Activated T-helper 2 cell treated with anti-CD3 and anti-CD28 coated beads, Interferon-gamma antibody, Interleukin-2, Interleukin-4, amounts not matched to agents 10 μg/mL and 5 μg/mL and 100 μg/mL, durations not matched to agents 14 hours and 24 hours and 36 hours (primary cell): Measurements from ENCODE around the gene LMF2. TPM values are rescaled to one million over a fixed set of nuclear protein-coding genes. Genes with fewer than 3 reads are reported as not detected.
A peak's percentile ranks its signal among the peaks of the same experiment; 100 is the strongest.

Experiments used
- DNase-seq: peaks from one replicate; pipeline ENCODE4 v3.0.0; 2021; ENCODE audit warnings: low spot score
- H3K27ac Mint-ChIP-seq: one replicate; pipeline ENCODE4 v1.8.0; 2021; ENCODE audit warnings: mixed read lengths
- H3K27me3 Mint-ChIP-seq: one replicate; pipeline ENCODE4 v1.8.0; 2021; ENCODE audit warnings: low read depth, mixed read lengths
- H3K36me3 Mint-ChIP-seq: one replicate; pipeline ENCODE4 v1.8.0; 2021; ENCODE audit warnings: low read depth, mixed read lengths
- H3K4me1 Mint-ChIP-seq: one replicate; pipeline ENCODE4 v1.8.0; 2021; ENCODE audit warnings: low read depth, mixed read lengths
- H3K4me3 Mint-ChIP-seq: one replicate; pipeline ENCODE4 v1.8.0; 2021; ENCODE audit warnings: low read depth, mild to moderate bottlenecking, moderate library complexity, mixed read lengths
- H3K9me3 Mint-ChIP-seq: one replicate; pipeline ENCODE4 v1.8.0; 2021; ENCODE audit warnings: mixed read lengths
- intact Hi-C: fragments of 100-400 bp; cut with micrococcal nuclease; formaldehyde crosslinking; loops from one replicate; pipeline ENCODE4 v1.15.1; 2023
- total RNA-seq: library from RNA; stranded (reverse); gene quantifications from 2 replicates; pipeline ENCODE4 v1.2.3, GENCODE V29; 2022

Gene LMF2
- total RNA-seq, 1 donor from 2014 or later = 77.2 TPM

DNA sequence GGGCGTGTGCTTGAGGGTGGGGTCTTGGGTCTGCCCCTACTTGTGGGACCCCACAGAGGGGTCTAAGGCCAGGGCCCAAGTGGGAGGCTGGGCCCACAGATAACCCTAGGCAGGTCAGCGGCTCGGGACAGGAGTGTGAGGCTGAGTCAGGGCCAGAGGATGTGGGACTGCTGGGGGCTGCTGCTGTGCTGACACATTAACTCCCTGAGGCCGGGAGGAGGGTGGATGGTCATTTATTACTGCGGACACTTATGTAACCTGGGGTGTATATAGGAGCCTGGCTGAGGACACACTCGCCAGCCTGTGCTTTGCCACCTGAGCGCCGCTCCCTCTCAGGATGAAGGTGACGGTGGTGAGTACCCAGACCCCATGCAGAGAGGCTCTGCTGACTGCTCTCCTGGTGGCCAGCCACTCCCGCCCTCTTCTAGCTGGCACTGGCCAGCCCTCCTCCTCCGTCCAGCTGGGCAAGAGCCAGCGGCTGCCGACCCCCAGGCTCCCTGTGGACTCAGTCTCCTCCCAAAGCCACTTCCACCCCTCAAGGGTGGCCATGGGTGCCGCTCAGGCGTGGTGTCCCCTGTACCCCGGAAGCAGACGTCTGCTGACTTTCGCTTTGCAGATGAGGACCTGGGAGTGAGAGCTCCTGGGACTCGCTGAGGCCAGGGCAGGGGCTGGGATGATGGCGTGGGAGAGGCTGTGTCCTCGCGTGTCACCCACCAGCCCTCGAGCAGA, 20.8 kb downstream of the LMF2 start, which contains the start of gene MIOX:
TSS of gene MIOX (plus strand) at position 299 of the 729 bp plus-strand sequence. CDS start at position 338, 39 bp downstream.
- Mint-ChIP-seq H3K9me3 (no peaks in the 10 kb centered on the region), H3K27me3 (peaks cover 1% of the 10 kb centered on the region), H3K36me3 (no peaks in the 10 kb centered on the region), H3K27ac (no peak within 1 kb of the TSS), H3K4me1 (peaks cover 8% of the 10 kb centered on the region), H3K4me3 (no peak within 1 kb of the TSS)
- DNase-seq = no peak
- intact Hi-C loops = no loop called here

DNA sequence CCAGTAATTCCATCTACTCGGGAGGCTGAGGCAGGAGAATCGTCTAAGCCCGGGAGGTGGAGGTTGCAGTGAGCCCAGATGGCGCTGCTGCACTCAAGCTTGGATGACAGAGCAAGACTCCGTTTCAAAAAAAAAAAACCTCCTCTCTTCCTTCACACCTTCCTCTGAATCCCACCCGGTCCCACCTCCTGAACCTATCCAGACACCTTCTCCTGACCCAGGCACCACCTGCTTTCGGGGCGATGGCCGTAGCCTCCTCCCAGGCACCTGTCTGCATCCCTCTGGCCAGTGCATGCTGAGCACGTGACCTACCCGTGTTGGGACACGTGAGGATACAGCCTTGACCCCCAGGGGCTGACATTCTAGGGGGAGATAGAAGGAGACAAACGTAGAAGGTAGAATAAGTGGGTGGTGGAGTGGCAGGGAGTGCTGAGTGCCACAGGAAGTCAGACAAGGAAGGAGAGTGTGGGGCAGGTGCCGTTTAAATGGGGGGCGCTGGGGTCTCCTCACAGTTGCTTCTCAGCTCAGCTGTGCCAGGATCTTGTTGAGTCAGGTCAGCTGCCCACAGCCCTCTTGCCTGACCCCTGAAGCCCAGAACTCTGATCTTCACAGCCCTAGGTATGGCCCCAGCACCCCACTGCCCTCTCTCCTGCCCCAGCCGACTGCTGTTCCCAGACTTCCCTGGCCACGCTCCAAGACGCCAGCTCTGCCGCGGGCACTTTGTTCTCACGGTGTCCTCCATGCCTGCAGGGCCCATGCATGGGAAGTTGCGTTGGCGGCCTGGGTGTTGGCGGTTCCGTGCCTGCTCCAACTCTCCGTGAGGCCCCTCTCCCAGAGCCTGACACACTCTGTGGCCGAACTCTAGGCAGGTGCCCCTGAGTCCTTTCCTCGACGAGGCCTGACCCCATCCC, 22.0 kb downstream of the LMF2 start:
- DNase-seq = no peak
- Mint-ChIP-seq H3K27ac (no peak overlapping the region), H3K27me3 (no peaks in the 10 kb centered on the region), H3K4me1 (peaks cover 2% of the 10 kb centered on the region), H3K4me3 (no peak overlapping the region), H3K36me3 (no peaks in the 10 kb centered on the region), H3K9me3 (no peaks in the 10 kb centered on the region)
- intact Hi-C loops = no loop called here

DNA sequence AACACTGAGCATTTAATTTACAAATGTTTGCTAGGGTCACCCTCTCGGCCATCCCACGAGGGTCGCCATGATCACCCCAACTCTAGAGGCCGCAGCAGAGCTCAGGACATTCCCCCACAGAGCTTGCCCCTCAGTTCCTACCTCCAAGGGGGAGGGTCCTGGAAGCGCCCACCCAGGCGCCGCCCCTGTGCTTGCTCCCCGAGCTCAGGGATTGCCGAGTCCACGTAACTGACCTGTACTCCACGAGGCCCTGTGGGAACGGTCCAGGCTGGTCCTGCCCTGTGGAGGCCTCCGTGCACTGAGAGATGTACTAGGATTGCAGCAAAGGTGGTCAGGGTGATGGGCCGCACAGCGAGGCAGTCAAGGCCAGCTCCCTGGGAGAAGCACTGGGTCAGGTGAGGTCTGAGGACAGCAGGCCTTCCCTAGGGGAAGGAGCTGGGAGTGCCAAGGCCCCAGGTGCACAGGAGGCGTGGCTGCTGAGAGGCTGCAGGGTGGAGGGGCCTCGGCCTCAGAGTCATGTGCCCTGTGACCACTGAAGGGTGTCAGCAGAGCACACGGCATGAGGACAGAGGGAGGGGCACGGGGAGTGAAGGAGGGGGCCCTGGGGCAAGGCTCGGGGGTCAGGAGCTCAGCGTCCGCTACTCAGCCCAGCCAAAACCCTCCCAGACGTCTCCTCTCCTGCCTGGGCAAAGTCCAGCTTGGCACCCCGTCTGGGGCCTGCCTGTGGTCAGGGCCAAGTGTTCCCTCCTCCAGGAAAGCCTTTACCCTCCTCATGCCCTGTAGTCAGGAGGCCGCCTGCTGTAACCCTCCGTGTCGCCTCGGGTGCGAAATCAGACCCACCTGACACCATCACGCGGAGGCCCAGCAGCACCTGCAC, 23.3 kb downstream of the LMF2 start:
- DNase-seq = no peak
- Mint-ChIP-seq H3K36me3 (no peaks in the 10 kb centered on the region), H3K27ac (no peak overlapping the region), H3K4me3 (no peak overlapping the region), H3K9me3 (no peaks in the 10 kb centered on the region), H3K27me3 (peaks cover 12% of the 10 kb centered on the region), H3K4me1 (peaks cover 7% of the 10 kb centered on the region)
- intact Hi-C loops = no loop called here

DNA sequence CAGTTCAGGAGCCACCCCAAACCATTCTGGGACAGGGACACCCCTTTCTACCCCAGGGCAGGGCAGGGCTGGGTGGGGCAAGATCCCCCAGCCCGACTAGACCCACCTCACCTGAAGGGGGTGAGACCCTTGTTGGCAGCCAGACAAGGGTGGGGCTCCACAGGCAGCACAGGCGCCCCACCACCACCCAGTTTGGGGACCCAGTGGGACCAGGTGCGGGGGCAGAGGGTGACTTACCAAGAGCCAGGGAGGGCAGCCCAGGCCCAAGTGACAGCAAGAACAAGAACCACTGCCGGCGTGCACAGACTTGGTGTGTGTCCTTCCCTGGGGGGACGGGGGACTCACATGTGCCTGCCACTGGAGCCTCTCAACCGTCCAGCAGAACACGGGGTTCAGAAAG, 23.9 kb downstream of the LMF2 start:
- Mint-ChIP-seq H3K36me3 (no peaks in the 10 kb centered on the region), H3K4me3 (no peak overlapping the region), H3K27me3 (peaks cover 15% of the 10 kb centered on the region), H3K4me1 (peaks cover 7% of the 10 kb centered on the region), H3K9me3 (no peaks in the 10 kb centered on the region), H3K27ac (no peak overlapping the region)
- intact Hi-C loops = no loop called here
- no peak for DNase-seq

DNA sequence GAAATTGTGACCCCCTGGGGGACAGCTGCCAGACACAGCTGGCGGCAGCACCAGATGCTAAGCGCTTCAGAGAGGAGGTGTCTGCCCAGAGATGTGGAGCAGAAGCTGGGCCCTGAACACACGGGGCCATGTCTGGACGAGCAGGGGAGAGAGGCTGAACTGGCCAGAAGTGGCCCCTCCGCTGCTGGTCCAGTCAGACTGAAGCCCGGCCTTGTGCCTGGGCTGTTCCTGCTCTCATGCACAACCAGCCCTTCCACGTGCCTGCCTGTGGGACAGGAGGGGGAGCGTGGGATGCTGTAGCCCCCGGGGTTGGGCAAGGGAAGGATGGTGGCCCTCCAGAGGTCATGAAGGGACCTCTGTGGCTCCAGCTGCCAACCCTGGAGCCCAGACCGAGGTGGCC, 24.4 kb downstream of the LMF2 start:
- H3K27me3 Mint-ChIP-seq = peaks cover 15% of the 10 kb centered on the region
- DNase-seq = no peak
- intact Hi-C loops = no loop called here
- no peaks in the 10 kb centered on the region for H3K36me3 Mint-ChIP-seq
- H3K9me3 Mint-ChIP-seq = no peaks in the 10 kb centered on the region
- H3K27ac Mint-ChIP-seq = no peak overlapping the region
- peak overlapping the region; percentile 39 for H3K4me3 Mint-ChIP-seq
- H3K4me1 Mint-ChIP-seq = peaks cover 7% of the 10 kb centered on the region

DNA sequence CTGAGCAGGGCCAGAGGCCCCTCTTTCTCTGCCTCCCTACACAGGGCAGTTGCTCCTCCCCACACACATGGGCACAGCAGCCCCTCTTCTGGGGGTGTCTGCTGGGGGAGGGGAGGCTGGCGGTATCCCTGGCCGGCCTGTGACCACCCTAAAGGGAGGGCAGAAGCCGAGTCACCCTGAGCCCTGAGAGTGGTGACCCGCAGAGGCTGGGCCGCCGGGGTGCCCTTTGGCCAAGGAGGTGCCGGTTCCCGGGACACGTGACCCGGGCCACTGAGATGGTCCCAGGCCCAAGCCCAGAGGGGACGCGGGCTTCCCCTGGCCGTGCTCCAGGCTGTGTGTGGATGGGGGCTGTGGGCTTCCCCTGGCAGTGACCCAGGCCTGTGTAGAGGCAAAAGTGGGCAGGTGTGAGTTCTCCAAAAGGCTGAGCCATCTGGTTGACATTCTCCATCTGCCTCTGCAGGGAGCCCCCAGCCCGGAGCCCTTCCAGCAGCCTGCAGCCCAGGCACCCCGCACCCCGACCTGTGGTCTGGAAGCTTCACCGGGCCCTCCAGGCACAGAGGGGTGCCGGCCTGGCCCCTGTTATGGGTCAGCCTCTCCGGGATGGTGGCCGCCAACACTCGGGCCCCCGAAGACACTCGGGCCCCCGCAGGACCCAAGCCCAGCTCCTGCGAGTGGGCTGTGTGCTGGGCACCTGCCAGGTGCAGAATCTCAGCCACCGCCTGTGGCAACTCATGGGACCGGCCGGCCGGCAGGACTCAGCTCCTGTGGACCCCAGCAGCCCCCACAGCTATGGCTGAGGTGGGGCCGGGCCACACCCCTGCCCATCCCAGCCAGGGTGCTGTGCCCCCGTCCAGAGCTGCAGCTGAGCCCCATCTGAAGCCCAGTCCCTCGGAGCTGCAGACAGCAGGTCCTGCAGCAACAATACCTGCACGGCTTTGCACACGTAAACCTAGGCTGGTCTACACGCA, 25.1 kb downstream of the LMF2 start:
- Mint-ChIP-seq H3K27ac (no peak overlapping the region), H3K9me3 (no peaks in the 10 kb centered on the region), H3K27me3 (peaks cover 15% of the 10 kb centered on the region), H3K4me1 (peaks cover 7% of the 10 kb centered on the region), H3K36me3 (no peaks in the 10 kb centered on the region), H3K4me3 (peak overlapping the region; percentile 77)
- DNase-seq = no peak
- intact Hi-C loops = no loop called here

DNA sequence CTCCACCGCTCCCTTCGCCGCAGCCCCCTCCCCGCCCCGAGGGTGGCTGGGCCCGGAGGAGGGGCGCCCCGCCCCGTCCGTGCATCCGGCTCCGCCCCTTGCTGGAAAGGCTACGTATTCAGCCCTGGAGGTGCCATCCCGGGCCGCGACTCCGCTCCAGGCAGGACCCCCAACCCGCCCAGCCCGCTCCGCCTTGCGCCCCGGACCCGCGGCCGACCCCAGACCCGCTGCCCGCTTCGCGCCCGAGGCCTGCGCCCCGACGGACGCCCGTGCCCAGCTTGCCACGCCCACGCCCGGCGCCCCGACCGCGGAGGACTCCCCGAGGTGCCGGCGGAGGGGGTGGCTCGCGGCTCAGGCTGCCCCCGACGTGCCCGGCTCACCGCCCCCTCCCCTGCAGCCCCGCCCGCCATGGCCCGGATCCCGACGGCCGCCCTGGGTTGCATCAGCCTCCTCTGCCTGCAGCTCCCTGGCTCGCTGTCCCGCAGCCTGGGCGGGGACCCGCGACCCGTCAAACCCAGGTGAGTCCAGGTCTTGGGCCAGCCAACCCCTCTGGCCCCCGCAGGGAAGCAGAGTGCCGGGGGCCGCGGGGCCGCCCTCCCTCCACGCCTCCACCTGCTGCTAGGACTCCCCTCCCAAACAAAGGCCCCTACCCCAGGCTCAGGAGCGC, 25.9 kb downstream of the LMF2 start, which contains the start of gene ADM2:
TSS of gene ADM2 (plus strand) at position 104 of the 667 bp plus-strand sequence. CDS start at position 409, 305 bp downstream.
- Mint-ChIP-seq H3K4me3 (peak within 1 kb of the TSS; percentile 78), H3K27ac (peak within 1 kb of the TSS; percentile 38), H3K27me3 (peaks cover 15% of the 10 kb centered on the region), H3K36me3 (no peaks in the 10 kb centered on the region), H3K9me3 (no peaks in the 10 kb centered on the region), H3K4me1 (peaks cover 7% of the 10 kb centered on the region)
- intact Hi-C loops = no loop called here
- DNase-seq = peak; percentile 69

DNA sequence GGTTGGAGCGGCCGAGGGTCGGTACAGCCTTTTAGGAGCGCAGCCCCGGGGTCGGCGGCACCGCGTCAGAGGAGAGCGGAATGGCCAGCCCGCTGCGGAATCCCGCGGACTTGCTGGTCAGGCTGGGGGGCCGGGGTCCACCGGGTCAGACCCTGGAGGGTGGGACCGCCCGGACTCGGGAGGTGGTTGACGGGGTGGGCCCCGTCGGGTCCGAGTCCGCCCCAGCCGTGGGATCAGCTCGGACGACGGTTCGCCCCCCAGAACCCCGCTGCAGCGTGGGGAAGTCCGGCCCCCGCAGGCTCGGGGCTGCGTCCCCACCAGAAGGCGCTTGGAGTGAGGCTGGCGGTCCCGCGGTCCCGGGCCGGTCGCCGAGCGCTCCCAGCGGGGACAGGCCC, 26.5 kb downstream of the LMF2 start:
- intact Hi-C loops = no loop called here
- Mint-ChIP-seq H3K9me3 (no peaks in the 10 kb centered on the region), H3K4me1 (peaks cover 7% of the 10 kb centered on the region), H3K27me3 (peaks cover 15% of the 10 kb centered on the region), H3K4me3 (peak overlapping the region; percentile 68), H3K27ac (no peak overlapping the region), H3K36me3 (no peaks in the 10 kb centered on the region)
- no peak for DNase-seq

DNA sequence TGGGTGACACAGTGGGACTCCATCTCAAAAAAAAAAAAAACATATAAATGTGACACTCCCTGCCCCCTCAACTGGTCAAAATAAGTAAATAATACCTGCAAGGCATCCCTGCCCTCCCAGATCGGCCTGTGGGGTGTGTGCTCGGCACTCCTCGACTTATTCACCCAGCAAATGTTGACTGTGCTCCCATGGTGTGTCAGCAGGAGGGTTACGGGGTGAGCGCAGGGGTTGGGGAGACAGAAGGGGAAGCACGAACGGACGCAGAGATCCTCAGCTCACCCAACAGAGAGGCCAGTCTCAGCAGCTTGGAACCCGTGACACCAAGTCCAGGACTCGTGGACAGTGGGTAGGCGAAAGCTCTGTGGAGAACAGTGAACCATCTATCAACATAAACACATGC, 27.8 kb downstream of the LMF2 start:
- intact Hi-C loops = no loop called here
- no peak overlapping the region for H3K27ac Mint-ChIP-seq
- H3K4me1 Mint-ChIP-seq = peaks cover 11% of the 10 kb centered on the region
- H3K27me3 Mint-ChIP-seq = peaks cover 15% of the 10 kb centered on the region
- H3K36me3 Mint-ChIP-seq = no peaks in the 10 kb centered on the region
- H3K9me3 Mint-ChIP-seq = no peaks in the 10 kb centered on the region
- DNase-seq = no peak
- H3K4me3 Mint-ChIP-seq = peak overlapping the region; percentile 78

DNA sequence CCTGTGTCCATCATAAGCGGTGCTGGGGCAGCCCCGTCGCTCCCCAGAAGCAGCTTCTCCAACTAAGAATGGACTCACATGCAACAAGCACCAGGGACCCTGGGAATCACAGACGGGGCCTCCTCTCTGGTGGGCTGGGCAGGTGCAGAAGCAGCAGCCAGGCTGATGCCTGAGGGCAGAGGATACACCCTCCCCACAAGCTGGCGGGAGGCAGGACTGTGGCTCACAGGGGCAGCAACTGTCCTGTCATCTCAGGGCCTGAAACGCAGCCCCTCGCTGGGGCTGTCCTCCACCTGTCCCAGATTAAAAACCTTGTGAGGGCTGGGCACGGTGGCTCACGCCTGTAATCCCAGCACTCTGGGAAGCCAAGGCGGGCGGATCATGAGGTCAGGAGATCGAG, 29.6 kb downstream of the LMF2 start:
- Mint-ChIP-seq H3K9me3 (no peaks in the 10 kb centered on the region), H3K36me3 (peaks cover 5% of the 10 kb centered on the region), H3K27me3 (peaks cover 15% of the 10 kb centered on the region), H3K4me1 (peaks cover 24% of the 10 kb centered on the region), H3K27ac (no peak overlapping the region), H3K4me3 (no peak overlapping the region)
- DNase-seq = no peak
- intact Hi-C loops = no loop called here

DNA sequence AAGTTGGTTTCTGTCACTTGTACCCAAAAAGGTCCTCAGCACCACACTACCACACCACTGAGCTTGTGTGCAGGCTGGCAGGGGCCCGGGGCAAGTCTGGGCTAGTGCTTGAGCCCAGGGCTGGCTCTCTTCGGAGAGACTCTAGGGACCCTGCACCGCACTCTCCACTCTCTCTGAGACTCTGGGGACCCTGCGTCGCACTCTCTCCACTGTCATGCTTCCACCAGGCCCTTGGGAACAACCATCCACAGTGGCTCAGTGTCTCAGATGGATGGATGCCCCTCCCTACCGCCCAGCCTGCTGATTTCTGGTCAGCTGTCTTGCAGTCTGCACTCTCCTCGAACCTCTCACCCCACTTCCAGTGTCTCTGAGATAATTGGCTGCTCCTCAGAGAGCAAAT, 30.6 kb downstream of the LMF2 start:
- Mint-ChIP-seq H3K4me1 (peaks cover 29% of the 10 kb centered on the region), H3K9me3 (no peaks in the 10 kb centered on the region), H3K4me3 (peak overlapping the region; percentile 68), H3K36me3 (peaks cover 5% of the 10 kb centered on the region), H3K27me3 (peaks cover 15% of the 10 kb centered on the region), H3K27ac (peak overlapping the region; percentile 4)
- intact Hi-C loops = no loop called here
- no peak for DNase-seq
